NB4 (cell line): ENCODE data around the gene ADGRG4.
"Not testable (repeated sequence)": the region's sequence is repeated elsewhere in the genome, so short reads cannot be mapped to it uniquely, and the experiment has no call there.

Source experiments
- DNase-seq: peaks from one replicate; pipeline ENCODE4 v3.0.0; 2010; ENCODE audit warnings: low read depth
- H3K4me3 ChIP-seq: one replicate; pipeline ENCODE4 v1.5.1; 2011; ENCODE audit warnings: mild to moderate bottlenecking, low read depth, low read length, moderate library complexity
- CTCF ChIP-seq: IDR thresholded peaks from one replicate; pipeline ENCODE4 v1.5.1; 2012; ENCODE audit warnings: low read depth, low read length
- MAX ChIP-seq: IDR thresholded peaks from 2 replicates; pipeline ENCODE4 v1.6.1; 2011; ENCODE audit warnings: low read depth, low read length
- MYC ChIP-seq: IDR thresholded peaks from 2 replicates; pipeline ENCODE4 v1.6.1; 2011; ENCODE audit warnings: low read depth, low read length
- POLR2A ChIP-seq: IDR thresholded peaks from 2 replicates; pipeline ENCODE4 v1.6.1; 2011; ENCODE audit warnings: mild to moderate bottlenecking; ENCODE audit not compliant: insufficient read length; ENCODE audit errors: extremely low read depth

ADGRG4 gene

GRCh38 chrX:136300721-136301120 is at the start of gene ADGRG4:
TSS of gene ADGRG4 (plus strand) at chrX:136300963. CDS start at chrX:136308778, 7,815 bp downstream.
- DNase-seq, H3K4me3 ChIP-seq: not testable (repeated sequence)

GRCh38 chrX:136251041-136251991 is 49.4 kb upstream of the ADGRG4 start, which contains the start of gene MAP7D3:
TSS of gene MAP7D3 (minus strand) at chrX:136251400. CDS start at chrX:136251358, 42 bp downstream.
- peak within 1 kb of the TSS; percentile 70 for H3K4me3 ChIP-seq
- DNase-seq = peak; percentile 70
- TF ChIP-seq CTCF = no peak
- TF ChIP-seq MYC = no peak
- TF ChIP-seq POLR2A = peak; percentile 71

- no peak overlapping the region for H3K4me3 ChIP-seq
- no peak for DNase-seq
- TF ChIP-seq POLR2A = no peak
- no peak for TF ChIP-seq MAX
- no peak for TF ChIP-seq CTCF
- no peak for TF ChIP-seq MYC
Observed at GRCh38 chrX:136255541-136255940, 45.2 kb upstream of the ADGRG4 start.

GRCh38 chrX:136256026-136256425 is 44.7 kb upstream of the ADGRG4 start:
- no peak for TF ChIP-seq POLR2A
- no peak for TF ChIP-seq MYC
- no peak for TF ChIP-seq MAX
- H3K4me3 ChIP-seq = no peak overlapping the region
- DNase-seq = no peak

- no peak for DNase-seq
- no peak overlapping the region for H3K4me3 ChIP-seq
- TF ChIP-seq MAX = no peak
- no peak for TF ChIP-seq MYC
- no peak for TF ChIP-seq POLR2A
- TF ChIP-seq CTCF = no peak
Observed at GRCh38 chrX:136258951-136259350, 41.8 kb upstream of the ADGRG4 start.

- TF ChIP-seq POLR2A = no peak
- TF ChIP-seq CTCF = no peak
- no peak for TF ChIP-seq MAX
- no peak for TF ChIP-seq MYC
- H3K4me3 ChIP-seq = no peak overlapping the region
- peak; percentile 53 for DNase-seq
Observed at GRCh38 chrX:136259543-136259942, 41.2 kb upstream of the ADGRG4 start.

GRCh38 chrX:136260776-136261175 is 40.0 kb upstream of the ADGRG4 start:
- no peak for DNase-seq
- TF ChIP-seq MYC = no peak
- H3K4me3 ChIP-seq = no peak overlapping the region
